A673 (cell line): ENCODE results near the gene SEC63.

ENCODE experiments used
- EZH2 ChIP-seq: fragments of 200-600 bp; sonication (generic); IDR thresholded peaks from 2 replicates; pipeline ENCODE4 v1.6.1; 2017; ENCODE audit warnings: borderline replicate concordance, low read depth, mild to moderate bottlenecking, mixed read lengths, antibody characterized with exemption, low read length; ENCODE audit not compliant: poor library complexity, severe bottlenecking
- TF ChIP-seq, protein P1 (sequence below): fragments of 300-800, 200-600 bp; sonication (generic); conservative IDR thresholded peaks from 2 replicates; pipeline ENCODE4 v1.5.1; 2017; ENCODE audit warnings: low read depth, mild to moderate bottlenecking, antibody characterized with exemption, low read length, moderate library complexity, mixed read lengths

- TF ChIP-seq, protein P1, sequence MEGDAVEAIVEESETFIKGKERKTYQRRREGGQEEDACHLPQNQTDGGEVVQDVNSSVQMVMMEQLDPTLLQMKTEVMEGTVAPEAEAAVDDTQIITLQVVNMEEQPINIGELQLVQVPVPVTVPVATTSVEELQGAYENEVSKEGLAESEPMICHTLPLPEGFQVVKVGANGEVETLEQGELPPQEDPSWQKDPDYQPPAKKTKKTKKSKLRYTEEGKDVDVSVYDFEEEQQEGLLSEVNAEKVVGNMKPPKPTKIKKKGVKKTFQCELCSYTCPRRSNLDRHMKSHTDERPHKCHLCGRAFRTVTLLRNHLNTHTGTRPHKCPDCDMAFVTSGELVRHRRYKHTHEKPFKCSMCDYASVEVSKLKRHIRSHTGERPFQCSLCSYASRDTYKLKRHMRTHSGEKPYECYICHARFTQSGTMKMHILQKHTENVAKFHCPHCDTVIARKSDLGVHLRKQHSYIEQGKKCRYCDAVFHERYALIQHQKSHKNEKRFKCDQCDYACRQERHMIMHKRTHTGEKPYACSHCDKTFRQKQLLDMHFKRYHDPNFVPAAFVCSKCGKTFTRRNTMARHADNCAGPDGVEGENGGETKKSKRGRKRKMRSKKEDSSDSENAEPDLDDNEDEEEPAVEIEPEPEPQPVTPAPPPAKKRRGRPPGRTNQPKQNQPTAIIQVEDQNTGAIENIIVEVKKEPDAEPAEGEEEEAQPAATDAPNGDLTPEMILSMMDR = no peak
- no peak for TF ChIP-seq EZH2
Measured at GRCh38 chr6:107871016-107871415, 87.0 kb downstream of the SEC63 start.
